Cardiac muscle cell (in vitro differentiated cells and primary cell): ENCODE measurements around the gene HOXA7. TPM values are rescaled to one million over a fixed set of nuclear protein-coding genes. Genes with fewer than 3 reads are reported as not detected.

ENCODE experiments used
- DNase-seq, 2 donors: peaks; one replicate each; pipeline versions ENCODE4 v3.0.0 to v3.0.0-alpha.2; 2010 to 2017; ENCODE audit warnings: low read depth in 1 of 2, low spot score in 1 of 2
- H3K27ac ChIP-seq: fragments of 200-600 bp; sonication (generic); 2 replicates; pipeline ENCODE4 v1.5.1; 2016
- H3K27me3 ChIP-seq: fragments of 200-600 bp; sonication (generic); 2 replicates; pipeline ENCODE4 v1.6.0; 2016; ENCODE audit warnings: control low read depth
- H3K36me3 ChIP-seq: fragments of 200-600 bp; sonication (generic); 2 replicates; pipeline ENCODE4 v1.5.1; 2016; ENCODE audit warnings: control low read depth
- H3K4me1 ChIP-seq: fragments of 200-600 bp; sonication (generic); 2 replicates; pipeline ENCODE4 v1.8.1; 2017; ENCODE audit warnings: low read depth, mild to moderate bottlenecking, mixed run types
- H3K4me3 ChIP-seq: fragments of 200-600 bp; sonication (generic); 2 replicates; pipeline ENCODE4 v1.5.1; 2016; ENCODE audit warnings: mild to moderate bottlenecking
- H3K9me3 ChIP-seq: fragments of 200-600 bp; sonication (generic); 2 replicates; pipeline ENCODE4 v1.5.1; 2017; ENCODE audit warnings: low read depth, mild to moderate bottlenecking, control low read depth
- polyA plus RNA-seq: library from polyadenylated mRNA; unstranded; fragments of >200 nt; fragmentation: Nextera tagmentation; extraction: Ambion mirVana; gene quantifications from 2 replicates; pipeline ENCODE4 v1.2.1, GENCODE V29; 2016
- total RNA-seq: library from RNA; depleted of rRNA; stranded (reverse); fragments of >200 nt; gene quantifications from 2 replicates; pipeline ENCODE4 v1.2.3, GENCODE V29; 2016
- TF ChIP-seq, protein P1 (sequence below): IDR thresholded peaks from 2 replicates; pipeline ENCODE4 v1.5.1; 2012; ENCODE audit warnings: low read depth, mild to moderate bottlenecking, low read length

The HOXA7 gene
- total and polyA plus RNA-seq, 2 experiments from 2014 or later: not detected

DNA sequence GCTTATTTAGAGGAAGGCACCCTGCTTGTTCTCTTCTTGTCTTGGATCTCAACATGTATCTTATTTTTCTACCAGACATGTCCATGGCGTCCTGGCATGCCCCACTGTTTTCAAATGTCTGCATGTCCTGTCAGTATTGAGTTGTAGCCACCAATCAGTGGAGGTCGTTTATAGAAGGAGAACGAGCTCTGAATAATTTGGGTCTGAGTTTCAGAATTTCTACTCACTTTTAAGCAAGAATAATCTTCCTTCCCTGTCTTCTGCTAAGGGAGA lies 46.3 kb upstream of the HOXA7 start:
- no peak for DNase-seq
- Histone ChIP-seq H3K9me3 (no peaks in the 10 kb centered on the region), H3K4me1 (no peaks in the 10 kb centered on the region), H3K4me3 (no peak overlapping the region), H3K27ac (no peak overlapping the region), H3K27me3 (peaks cover 98% of the 10 kb centered on the region), H3K36me3 (no peaks in the 10 kb centered on the region)
- TF ChIP-seq, protein P1, sequence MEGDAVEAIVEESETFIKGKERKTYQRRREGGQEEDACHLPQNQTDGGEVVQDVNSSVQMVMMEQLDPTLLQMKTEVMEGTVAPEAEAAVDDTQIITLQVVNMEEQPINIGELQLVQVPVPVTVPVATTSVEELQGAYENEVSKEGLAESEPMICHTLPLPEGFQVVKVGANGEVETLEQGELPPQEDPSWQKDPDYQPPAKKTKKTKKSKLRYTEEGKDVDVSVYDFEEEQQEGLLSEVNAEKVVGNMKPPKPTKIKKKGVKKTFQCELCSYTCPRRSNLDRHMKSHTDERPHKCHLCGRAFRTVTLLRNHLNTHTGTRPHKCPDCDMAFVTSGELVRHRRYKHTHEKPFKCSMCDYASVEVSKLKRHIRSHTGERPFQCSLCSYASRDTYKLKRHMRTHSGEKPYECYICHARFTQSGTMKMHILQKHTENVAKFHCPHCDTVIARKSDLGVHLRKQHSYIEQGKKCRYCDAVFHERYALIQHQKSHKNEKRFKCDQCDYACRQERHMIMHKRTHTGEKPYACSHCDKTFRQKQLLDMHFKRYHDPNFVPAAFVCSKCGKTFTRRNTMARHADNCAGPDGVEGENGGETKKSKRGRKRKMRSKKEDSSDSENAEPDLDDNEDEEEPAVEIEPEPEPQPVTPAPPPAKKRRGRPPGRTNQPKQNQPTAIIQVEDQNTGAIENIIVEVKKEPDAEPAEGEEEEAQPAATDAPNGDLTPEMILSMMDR: no peak

DNA sequence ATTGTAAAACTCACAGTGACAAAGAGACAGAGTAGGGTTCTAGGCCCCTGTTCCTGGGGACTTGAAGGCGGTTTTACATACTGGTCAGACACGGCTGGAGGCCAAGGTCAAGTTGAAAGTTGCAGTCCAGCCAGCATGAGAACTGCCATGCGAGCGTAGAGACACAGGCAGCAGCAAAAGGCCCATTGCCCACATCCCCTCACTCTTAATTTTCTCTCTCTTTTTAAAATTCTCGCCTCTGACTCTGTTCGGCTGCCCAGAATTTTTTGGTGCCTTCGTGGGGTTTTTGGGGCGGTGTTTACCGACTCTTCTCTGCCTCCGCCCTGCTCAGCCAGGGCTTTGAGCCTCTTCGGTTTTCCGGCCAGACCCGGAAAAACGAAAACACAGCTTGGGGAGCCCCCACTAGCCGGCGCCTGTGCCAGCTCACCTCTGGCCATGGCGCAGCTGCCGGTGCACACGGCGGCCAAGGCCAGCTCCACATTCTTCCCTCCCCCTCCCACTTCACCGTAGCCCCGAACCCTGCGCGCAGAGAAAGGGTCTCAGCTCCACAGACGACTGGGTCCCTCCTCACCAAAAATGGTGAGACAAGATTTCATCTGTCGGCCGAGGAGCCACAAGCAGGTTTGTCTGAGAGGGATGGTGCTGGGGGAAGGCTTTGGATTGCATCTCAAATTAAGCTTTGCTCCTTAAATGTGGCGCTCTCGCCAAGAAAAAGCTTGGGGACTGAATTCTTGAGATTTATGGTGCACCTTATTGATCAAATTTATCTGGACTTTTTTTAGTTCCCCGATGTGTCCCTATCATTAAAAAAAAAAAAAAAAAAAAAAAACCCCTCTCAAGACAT lies 45.8 kb upstream of the HOXA7 start:
- TF ChIP-seq, protein P1: no peak
- no peak for DNase-seq
- H3K4me3 ChIP-seq: no peak overlapping the region
- no peaks in the 10 kb centered on the region for H3K36me3 ChIP-seq
- no peak overlapping the region for H3K27ac ChIP-seq
- H3K27me3 ChIP-seq: peaks cover 98% of the 10 kb centered on the region
- H3K4me1 ChIP-seq: no peaks in the 10 kb centered on the region
- no peaks in the 10 kb centered on the region for H3K9me3 ChIP-seq

- no peak overlapping the region for H3K4me3 ChIP-seq
- no peak overlapping the region for H3K27ac ChIP-seq
- H3K4me1 ChIP-seq: no peaks in the 10 kb centered on the region
- TF ChIP-seq, protein P1: no peak
- peaks cover 98% of the 10 kb centered on the region for H3K27me3 ChIP-seq
- H3K36me3 ChIP-seq: no peaks in the 10 kb centered on the region
- no peaks in the 10 kb centered on the region for H3K9me3 ChIP-seq
- DNase-seq: no peak
These were observed 45.1 kb upstream of the HOXA7 start for GRCh38 chr7:27201580-27202017.

DNA sequence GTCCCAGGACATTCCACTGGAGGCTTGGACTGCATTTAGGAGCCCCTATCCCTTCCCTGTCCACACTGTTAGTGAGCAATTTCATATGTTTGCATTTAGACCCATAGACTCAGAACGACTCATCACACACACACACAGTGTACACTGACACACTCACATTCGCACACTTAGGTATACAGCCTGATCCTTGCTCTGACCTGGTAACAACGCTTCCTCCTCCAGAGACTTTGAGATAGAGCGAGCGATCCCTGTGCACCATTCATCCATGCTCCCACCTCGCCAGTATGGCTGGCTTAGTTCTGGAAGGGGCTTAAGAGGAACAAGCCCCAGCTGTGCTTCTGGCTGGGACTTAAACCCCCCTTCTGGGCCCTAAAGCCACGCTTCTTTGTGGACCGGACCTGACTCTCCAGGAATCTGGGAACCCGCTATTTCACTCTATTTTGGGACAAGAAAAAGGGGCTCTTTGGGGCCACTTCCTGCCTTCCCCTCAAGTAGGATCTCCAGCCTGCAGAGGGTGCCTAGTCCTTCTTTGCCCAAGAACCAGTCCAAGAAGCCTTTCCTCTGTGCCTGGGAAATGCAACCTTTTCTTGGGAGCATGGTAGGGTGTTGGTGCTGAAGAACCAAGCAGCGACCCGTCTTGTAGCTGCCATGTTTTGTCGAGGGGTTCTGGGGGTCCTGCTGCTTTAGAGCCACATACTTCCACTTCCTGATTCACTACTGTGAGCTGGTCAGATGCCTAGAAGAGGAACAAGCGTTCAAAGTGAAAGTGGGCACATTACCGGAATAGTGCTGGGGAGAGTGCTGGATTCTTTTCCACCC lies 44.5 kb upstream of the HOXA7 start:
- no peak overlapping the region for H3K4me3 ChIP-seq
- no peaks in the 10 kb centered on the region for H3K4me1 ChIP-seq
- DNase-seq: no peak
- no peaks in the 10 kb centered on the region for H3K36me3 ChIP-seq
- H3K27ac ChIP-seq: no peak overlapping the region
- H3K9me3 ChIP-seq: no peaks in the 10 kb centered on the region
- TF ChIP-seq, protein P1: no peak
- peaks cover 98% of the 10 kb centered on the region for H3K27me3 ChIP-seq

DNA sequence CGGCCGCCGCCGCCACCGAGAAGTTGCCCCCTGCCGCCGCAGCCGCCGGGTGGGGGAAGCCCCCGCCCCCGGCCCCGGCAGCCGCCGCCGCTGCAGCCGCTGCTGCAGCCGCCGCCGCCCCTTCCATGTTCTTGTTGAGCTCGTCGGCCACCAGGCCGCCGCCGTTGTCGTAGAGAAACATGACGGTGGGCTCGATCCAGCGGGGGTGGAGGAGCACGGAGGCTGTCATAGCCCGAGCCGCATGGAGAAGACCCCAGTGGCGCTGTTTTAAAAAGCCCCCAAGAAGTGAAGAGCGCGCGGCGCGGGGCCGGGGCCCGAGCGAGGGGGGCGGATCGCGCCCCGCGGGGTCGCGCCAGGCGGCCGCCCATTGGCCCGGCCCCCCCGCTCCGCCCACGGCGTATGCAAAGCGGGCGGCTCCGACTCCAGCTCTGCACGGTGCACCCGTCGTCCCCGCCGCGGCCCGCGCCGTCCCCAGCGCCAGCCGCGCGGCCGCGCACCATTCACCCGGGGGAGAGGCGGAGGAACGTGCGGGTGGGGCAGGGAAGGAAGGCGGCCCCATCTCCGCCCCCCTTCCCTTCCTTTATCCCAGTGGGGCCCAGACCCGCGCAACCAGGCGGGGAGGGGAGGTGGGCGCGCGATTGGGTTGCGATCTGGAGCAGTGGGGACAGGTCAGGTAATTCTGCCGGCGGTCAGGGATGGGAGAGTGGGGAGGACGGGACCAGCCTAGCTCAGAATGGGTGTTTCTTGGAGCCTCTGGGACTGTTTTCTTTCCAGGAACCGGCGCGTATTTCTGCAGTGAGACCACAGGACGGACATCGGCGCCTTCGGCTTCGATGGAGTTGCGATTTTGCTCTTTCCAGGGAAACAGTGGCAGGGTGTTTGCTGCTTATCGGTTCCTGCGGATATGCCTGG lies 43.6 kb upstream of the HOXA7 start, which contains the start of gene HOXA13:
Gene HOXA13 (minus strand): TSS at position 243 of the 912 bp plus-strand sequence. CDS start 14 bp downstream, at position 229.
- Histone ChIP-seq H3K27me3 (peaks cover 98% of the 10 kb centered on the region), H3K9me3 (no peaks in the 10 kb centered on the region), H3K4me1 (no peaks in the 10 kb centered on the region), H3K36me3 (no peaks in the 10 kb centered on the region), H3K27ac (no peak within 1 kb of the TSS), H3K4me3 (peak within 1 kb of the TSS; percentile 25)
- DNase-seq: peak in 1 of 2 donors; percentile 67
- TF ChIP-seq, protein P1: no peak
